ENCODE measurements around the gene EBP. TPM values are rescaled to one million over a fixed set of nuclear protein-coding genes. Genes with fewer than 3 reads are reported as not detected.
"Not testable (repeated sequence)": the region's sequence is repeated elsewhere in the genome, so short reads cannot be mapped to it uniquely, and the experiment has no call there.

The EBP gene
- total RNA-seq, 2 experiments from 2014 or later, result 38.1 to 41.1 TPM

DNA sequence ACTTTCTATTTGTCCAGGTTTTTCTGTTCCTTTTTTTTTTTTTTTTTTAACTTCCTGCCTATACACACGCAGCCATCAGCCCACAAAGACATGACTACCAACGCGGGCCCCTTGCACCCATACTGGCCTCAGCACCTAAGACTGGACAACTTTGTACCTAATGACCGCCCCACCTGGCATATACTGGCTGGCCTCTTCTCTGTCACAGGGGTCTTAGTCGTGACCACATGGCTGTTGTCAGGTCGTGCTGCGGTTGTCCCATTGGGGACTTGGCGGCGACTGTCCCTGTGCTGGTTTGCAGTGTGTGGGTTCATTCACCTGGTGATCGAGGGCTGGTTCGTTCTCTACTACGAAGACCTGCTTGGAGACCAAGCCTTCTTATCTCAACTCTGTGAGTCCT is 2.1 kb downstream of the EBP start:
- intact Hi-C loops (cut with DNase I, micrococcal nuclease), result loop anchor here (1.0 to 5.0 kb wide), 5 partner anchors 10 to 74 kb away; partner anchors contain the start of genes FTSJ1 (in 2 of the 2), RBM3 (in 1 of the 2), TBC1D25 (in 1 of the 2) and WDR13 (in 1 of the 2)
- H3K27ac Mint-ChIP-seq, result peak overlapping the region; percentile 36
- H3K4me1 Mint-ChIP-seq (ENCODE audit: low read depth), result peaks cover 36% of the 10 kb centered on the region
- H3K27me3 ChIP-seq (ENCODE audit: control insufficient read depth in 1 of 2, insufficient read depth in 2 of 2, low read length in 2 of 2), result no peaks in the 10 kb centered on the region
- ATAC-seq (ENCODE audit: poor library complexity) (no peak), DNase-seq (no peak)
- peaks cover 34% of the 10 kb centered on the region for H3K4me1 ChIP-seq (ENCODE audit: insufficient read depth, low read length)
- peaks cover 33% of the 10 kb centered on the region for H3K36me3 Mint-ChIP-seq (ENCODE audit: low read depth)
- ChIA-PET CTCF (interaction anchor here (2.8 kb wide), 1 partner anchor 16 kb away, joined by 9 read pairs; the partner anchor contains the start of gene TBC1D25), POLR2A (no interaction called here)
- H3K4me3 Mint-ChIP-seq, result peak overlapping the region; percentile 80
- no peaks in the 10 kb centered on the region for H3K9me3 Mint-ChIP-seq
- no peaks in the 10 kb centered on the region for H3K9me3 ChIP-seq (ENCODE audit: control insufficient read depth in 1 of 2, insufficient read depth in 1 of 2, low read length in 2 of 2)
- H3K27me3 Mint-ChIP-seq, result no peaks in the 10 kb centered on the region
- peaks cover 27% of the 10 kb centered on the region for H3K36me3 ChIP-seq (ENCODE audit: insufficient read depth, low read length)
- no peak overlapping the region for H3K4me3 ChIP-seq (ENCODE audit: low read length)
- H3K27ac ChIP-seq (ENCODE audit: low read depth in 1 of 2, low read length in 2 of 2), result no peak overlapping the region
- TF ChIP-seq, protein P1, sequence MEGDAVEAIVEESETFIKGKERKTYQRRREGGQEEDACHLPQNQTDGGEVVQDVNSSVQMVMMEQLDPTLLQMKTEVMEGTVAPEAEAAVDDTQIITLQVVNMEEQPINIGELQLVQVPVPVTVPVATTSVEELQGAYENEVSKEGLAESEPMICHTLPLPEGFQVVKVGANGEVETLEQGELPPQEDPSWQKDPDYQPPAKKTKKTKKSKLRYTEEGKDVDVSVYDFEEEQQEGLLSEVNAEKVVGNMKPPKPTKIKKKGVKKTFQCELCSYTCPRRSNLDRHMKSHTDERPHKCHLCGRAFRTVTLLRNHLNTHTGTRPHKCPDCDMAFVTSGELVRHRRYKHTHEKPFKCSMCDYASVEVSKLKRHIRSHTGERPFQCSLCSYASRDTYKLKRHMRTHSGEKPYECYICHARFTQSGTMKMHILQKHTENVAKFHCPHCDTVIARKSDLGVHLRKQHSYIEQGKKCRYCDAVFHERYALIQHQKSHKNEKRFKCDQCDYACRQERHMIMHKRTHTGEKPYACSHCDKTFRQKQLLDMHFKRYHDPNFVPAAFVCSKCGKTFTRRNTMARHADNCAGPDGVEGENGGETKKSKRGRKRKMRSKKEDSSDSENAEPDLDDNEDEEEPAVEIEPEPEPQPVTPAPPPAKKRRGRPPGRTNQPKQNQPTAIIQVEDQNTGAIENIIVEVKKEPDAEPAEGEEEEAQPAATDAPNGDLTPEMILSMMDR (IDR thresholded peaks at IDR 0.05), result no peak

DNA sequence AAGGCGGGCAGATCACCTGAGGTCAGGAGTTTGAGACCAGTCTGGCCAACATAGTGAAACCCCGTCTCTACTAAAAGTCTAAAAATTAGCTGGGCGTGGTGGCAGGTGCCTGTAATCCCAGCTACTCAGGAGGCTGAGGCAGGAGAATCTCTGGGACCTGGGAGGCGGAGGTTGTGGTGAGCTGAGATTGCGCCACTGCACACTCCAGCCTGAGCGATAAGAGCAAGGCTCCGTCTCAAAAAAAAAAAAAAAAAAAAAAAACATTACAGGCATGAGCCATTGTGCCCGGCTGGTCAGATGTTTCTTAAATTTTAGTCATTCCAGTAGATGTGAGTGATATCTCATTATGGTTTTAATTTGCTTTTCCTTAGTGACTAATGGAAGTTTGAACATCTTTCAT is 4.2 kb downstream of the EBP start:
- intact Hi-C loops (cut with DNase I, micrococcal nuclease); H3K4me3 ChIP-seq (ENCODE audit: low read length); POLR2A ChIA-PET; H3K9me3 Mint-ChIP-seq; H3K9me3 ChIP-seq (ENCODE audit: control insufficient read depth in 1 of 2, insufficient read depth in 1 of 2, low read length in 2 of 2); CTCF ChIA-PET; H3K4me3 Mint-ChIP-seq; H3K27ac ChIP-seq (ENCODE audit: low read depth in 1 of 2, low read length in 2 of 2); DNase-seq; ATAC-seq (ENCODE audit: poor library complexity); H3K27me3 Mint-ChIP-seq; H3K27me3 ChIP-seq (ENCODE audit: control insufficient read depth in 1 of 2, insufficient read depth in 2 of 2, low read length in 2 of 2); H3K27ac Mint-ChIP-seq: not testable (repeated sequence)
- H3K4me1 Mint-ChIP-seq (ENCODE audit: low read depth), result peaks cover 18% of the 10 kb centered on the region
- peaks cover 20% of the 10 kb centered on the region for H3K4me1 ChIP-seq (ENCODE audit: insufficient read depth, low read length)
- H3K36me3 Mint-ChIP-seq (ENCODE audit: low read depth), result peaks cover 35% of the 10 kb centered on the region
- peaks cover 27% of the 10 kb centered on the region for H3K36me3 ChIP-seq (ENCODE audit: insufficient read depth, low read length)

DNA sequence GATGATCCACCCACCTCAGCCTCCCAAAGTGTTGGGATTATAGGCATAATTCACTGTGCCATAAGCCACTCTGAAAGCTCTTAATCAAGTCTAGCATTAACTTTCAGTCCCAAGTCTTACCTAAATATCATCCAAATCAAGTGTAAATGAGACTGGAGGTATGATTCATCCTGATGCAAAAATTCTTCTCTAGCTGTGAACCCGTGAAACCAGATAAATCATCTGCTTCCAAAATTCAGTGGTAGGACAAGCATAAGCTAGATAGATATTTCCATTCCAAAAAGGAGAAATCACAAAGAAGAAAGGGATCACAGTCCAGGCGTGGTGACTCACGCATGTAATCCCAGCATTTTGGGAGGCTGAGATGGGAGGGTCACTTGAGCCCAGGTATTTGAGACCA is 9.1 kb downstream of the EBP start:
- Histone ChIP-seq H3K27ac (ENCODE audit: low read depth in 1 of 2, low read length in 2 of 2) (no peak overlapping the region), H3K36me3 (ENCODE audit: insufficient read depth, low read length) (peaks cover 22% of the 10 kb centered on the region), H3K4me3 (ENCODE audit: low read length) (no peak overlapping the region), H3K9me3 (ENCODE audit: control insufficient read depth in 1 of 2, insufficient read depth in 1 of 2, low read length in 2 of 2) (no peaks in the 10 kb centered on the region), H3K27me3 (ENCODE audit: control insufficient read depth in 1 of 2, insufficient read depth in 2 of 2, low read length in 2 of 2) (no peaks in the 10 kb centered on the region), H3K4me1 (ENCODE audit: insufficient read depth, low read length) (peaks cover 7% of the 10 kb centered on the region)
- no peaks in the 10 kb centered on the region for H3K27me3 Mint-ChIP-seq
- ChIA-PET POLR2A (interaction anchor here (1.1 kb wide), 1 partner anchor 462 kb away, joined by 3 read pairs; no protein-coding TSS in a partner anchor), CTCF (no interaction called here)
- peaks cover 5% of the 10 kb centered on the region for H3K4me1 Mint-ChIP-seq (ENCODE audit: low read depth)
- H3K27ac Mint-ChIP-seq, result no peak overlapping the region
- DNase-seq (no peak), ATAC-seq (ENCODE audit: poor library complexity) (no peak)
- H3K4me3 Mint-ChIP-seq, result no peak overlapping the region
- H3K9me3 Mint-ChIP-seq, result no peaks in the 10 kb centered on the region
- intact Hi-C loops (cut with DNase I, micrococcal nuclease), result no loop called here
- peaks cover 20% of the 10 kb centered on the region for H3K36me3 Mint-ChIP-seq (ENCODE audit: low read depth)
- TF ChIP-seq, protein P1 (IDR thresholded peaks at IDR 0.05), result no peak

Data from CD4-positive, alpha-beta T cell (primary cell).